DMS53 (cell line): Measurements from ENCODE around the gene REV3L.
"Not testable (repeated sequence)": the region's sequence is repeated elsewhere in the genome, so short reads cannot be mapped to it uniquely, and the experiment has no call there.

Experiments
- DNase-seq: peaks from one replicate; lab custom pipeline; 2025; lab: John Stamatoyannopoulos, UW

The REV3L gene

GRCh38 chr6:111294374-111294967, 188.5 kb downstream of the REV3L start:
- DNase-seq: no peak

GRCh38 chr6:111291336-111292259, 191.4 kb downstream of the REV3L start:
- no peak for DNase-seq

DNA sequence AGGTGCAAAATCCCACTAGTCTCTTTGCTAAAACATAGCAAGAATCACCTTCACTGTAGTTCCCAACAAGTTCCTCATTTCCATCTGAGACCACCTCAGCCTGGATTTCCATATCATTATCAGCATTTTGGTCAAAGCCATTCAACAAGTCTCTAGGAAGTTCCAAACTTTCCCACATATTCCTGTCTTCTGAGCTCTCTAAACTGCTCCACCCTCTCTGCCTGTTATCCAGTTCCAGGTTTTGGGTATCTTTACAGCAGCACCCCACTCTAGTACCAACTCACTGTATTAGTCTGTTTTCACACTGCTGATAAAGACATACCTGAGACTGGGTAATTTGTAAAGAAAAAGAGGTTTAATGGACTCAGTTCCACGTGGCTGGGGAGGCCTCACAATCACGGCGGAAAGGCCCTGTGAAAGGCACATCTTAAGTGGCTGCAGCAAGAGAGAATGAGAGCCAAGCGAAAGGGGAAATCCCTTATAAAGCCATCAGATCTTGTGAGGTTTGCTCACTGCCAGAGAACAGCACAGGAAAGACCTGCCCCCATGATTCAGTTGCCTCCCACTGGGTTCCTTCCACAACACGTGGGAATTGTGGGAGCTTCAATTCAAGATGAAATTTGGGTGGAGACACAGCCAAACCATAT, 192.2 kb downstream of the REV3L start:
- DNase-seq: not testable (repeated sequence)

- not testable (repeated sequence) for DNase-seq
These were observed 198.7 kb downstream of the REV3L start for GRCh38 chr6:111284356-111284755.

- DNase-seq: no peak
These were observed 199.3 kb downstream of the REV3L start for GRCh38 chr6:111283707-111284106.

DNA sequence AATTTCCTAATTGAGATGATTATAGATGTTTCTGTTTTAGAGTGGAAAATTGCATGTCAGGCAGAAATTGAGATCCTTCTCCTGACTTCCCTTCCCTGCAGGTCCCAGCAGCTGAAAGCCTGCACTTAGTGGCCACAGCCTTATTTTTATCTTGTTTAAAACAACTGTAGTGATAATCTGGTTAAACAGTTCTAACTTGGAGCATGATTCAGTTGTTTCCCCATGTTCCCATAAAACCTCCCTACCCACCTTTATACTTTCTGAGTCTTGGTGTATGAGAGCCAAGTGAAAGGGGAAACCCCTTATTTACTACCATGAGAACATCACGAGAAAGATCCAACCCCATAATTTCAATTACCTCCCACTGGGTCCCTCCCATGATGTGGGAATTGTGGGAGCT, 200.5 kb downstream of the REV3L start:
- no peak for DNase-seq

DNA sequence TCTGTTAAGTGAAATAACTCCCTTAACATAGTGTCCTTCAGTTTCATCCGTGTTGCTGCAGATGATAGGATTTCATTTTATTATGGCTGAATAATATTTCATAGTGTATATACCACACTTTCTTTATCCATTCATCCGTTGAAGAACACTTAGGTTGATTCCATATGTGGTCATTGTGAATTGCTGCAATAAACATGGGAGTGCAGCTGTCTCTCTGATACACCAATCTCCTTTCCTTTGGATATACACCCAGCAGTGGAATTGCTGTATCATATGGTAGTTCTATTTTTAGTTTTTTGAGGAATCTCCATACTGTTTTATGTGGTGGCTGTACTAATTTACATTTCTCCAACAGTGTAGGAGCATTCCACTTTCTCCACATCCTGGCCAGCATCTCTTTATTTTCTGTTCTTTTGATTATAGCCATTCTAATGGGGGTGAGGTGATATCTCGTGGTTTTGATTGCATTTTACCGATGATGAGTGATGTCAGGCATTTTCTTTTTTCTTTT, 202.5 kb downstream of the REV3L start:
- no peak for DNase-seq

GRCh38 chr6:111278731-111279130, 204.3 kb downstream of the REV3L start:
- DNase-seq: no peak

DNA sequence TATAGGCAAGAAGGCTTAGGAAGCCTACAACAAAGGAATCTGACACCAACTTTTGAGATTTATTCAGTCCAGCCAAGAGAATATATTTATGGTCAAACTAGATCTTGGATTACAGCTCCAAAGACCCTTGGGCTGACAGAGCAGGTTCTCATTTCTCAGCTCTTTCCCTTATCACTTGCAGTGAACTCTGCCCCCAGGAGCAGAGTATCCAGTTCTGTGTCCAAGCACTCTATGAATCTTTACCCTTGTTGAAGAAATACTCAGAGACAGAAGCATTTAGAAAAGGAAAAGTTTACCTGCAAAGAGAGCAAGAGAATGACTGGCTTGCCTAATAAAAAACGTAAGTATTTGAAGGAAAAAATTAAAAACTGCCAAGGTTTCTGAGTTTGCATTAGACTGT, 205.2 kb downstream of the REV3L start:
- no peak for DNase-seq

DNA sequence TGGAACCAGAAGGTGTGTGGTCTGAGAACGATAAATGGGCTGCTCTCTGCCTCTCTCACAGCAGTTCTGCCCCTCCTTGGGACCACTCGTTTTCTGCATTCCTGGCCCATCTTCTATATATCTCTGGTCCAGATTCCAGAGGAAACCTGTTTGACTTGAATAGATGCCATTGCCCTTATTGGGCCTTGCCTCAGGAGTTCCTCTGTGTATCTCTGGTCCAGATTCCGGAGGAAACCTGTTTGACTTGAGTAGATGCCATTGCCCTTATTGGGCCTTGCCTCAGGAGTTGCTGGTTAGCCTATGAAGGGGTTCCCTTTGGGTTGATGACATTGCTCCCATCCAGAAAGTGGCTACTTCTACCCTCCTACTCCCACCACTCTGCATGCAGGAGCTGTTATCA, 206.3 kb downstream of the REV3L start:
- DNase-seq: no peak

- no peak for DNase-seq
These were observed 206.7 kb downstream of the REV3L start for GRCh38 chr6:111276335-111276734.

- DNase-seq: no peak
These were observed 208.3 kb downstream of the REV3L start for GRCh38 chr6:111274593-111275217.

DNA sequence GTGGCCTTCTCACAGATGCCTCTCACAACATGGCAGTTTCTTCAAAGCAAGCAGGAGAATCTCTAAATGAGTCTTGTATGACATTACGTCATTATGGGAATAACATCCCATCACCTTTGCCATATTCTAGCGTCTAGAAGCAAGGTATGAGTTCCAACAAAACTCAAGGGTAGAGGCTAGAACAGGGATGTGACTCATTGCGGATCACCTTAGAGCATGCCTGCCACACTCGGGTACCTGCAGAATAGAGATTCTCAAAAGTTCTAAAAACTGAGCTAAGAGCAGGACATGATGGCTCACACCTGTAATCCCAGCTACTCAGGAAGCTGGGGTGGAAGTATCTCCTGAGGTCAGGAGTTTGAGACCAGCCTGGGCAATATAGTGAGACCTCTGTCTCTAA, 212.9 kb downstream of the REV3L start:
- DNase-seq: no peak

- no peak for DNase-seq
These were observed 213.5 kb downstream of the REV3L start for GRCh38 chr6:111269401-111269970.

- no peak for DNase-seq
These were observed 215.2 kb downstream of the REV3L start for GRCh38 chr6:111267764-111268333.

GRCh38 chr6:111266276-111266675, 216.7 kb downstream of the REV3L start:
- DNase-seq: no peak

GRCh38 chr6:111265842-111266241, 217.2 kb downstream of the REV3L start:
- DNase-seq: no peak

- DNase-seq: no peak
These were observed 219.2 kb downstream of the REV3L start for GRCh38 chr6:111263837-111264236.

- DNase-seq: peak; percentile 2
These were observed 222.3 kb downstream of the REV3L start for GRCh38 chr6:111260570-111261298.

GRCh38 chr6:111259089-111259831, 223.8 kb downstream of the REV3L start:
- DNase-seq: peak; percentile 99
